IMR-90 (cell line): ENCODE measurements around the gene NEK4. TPM values are rescaled to one million over a fixed set of nuclear protein-coding genes. Genes with fewer than 3 reads are reported as not detected.
A peak's percentile ranks its signal among the peaks of the same experiment; 100 is the strongest.
"Not testable (repeated sequence)": the region's sequence is repeated elsewhere in the genome, so short reads cannot be mapped to it uniquely, and the experiment has no call there.

Experiments
- ATAC-seq: fragments of 200-7000 bp; cut with Tn5 transposase; 2 replicates; pipeline ENCODE4 v1.9.1; 2020; ENCODE audit warnings: low read depth, mild to moderate bottlenecking, moderate library complexity
- BruUV-seq: library from RNA; stranded (reverse); fragments of 400-500 nt; replicated peaks from 2 replicates; lab custom pipeline; 2021; lab: Mats Ljungman, UMichigan
- CTCF ChIA-PET: fragments of 300-600 bp; formaldehyde crosslinking; extraction: SDS; loops from one replicate; lab custom pipeline; 2021; ENCODE audit warnings: antibody characterized with exemption; lab: Yijun Ruan, JAX
- POLR2A ChIA-PET: fragments of 300-600 bp; sonication (Branson Sonifier 250); formaldehyde crosslinking; loops from one replicate; lab custom pipeline; 2022; ENCODE audit warnings: antibody characterized with exemption; ENCODE audit not compliant: unreplicated experiment; lab: Charles Lee
- DNase-seq: peaks from one replicate; pipeline ENCODE4 v3.0.0; 2013
- H2AFZ ChIP-seq: replicated peaks from 2 replicates; pipeline ENCODE3; 2013; ENCODE audit warnings: low read length, mild to moderate bottlenecking; ENCODE audit not compliant: poor library complexity
- H2AK5ac ChIP-seq: 2 replicates; pipeline ENCODE4 v1.6.1; 2013; ENCODE audit warnings: low read depth, low read length, inconsistent platforms
- H2AK9ac ChIP-seq: replicated peaks from 2 replicates; pipeline ENCODE3; 2013; ENCODE audit warnings: mild to moderate bottlenecking, low read depth, low read length, moderate library complexity; ENCODE audit not compliant: poor library complexity
- H2BK120ac ChIP-seq: 2 replicates; pipeline ENCODE4 v1.6.1; 2013; ENCODE audit warnings: low read depth, low read length, inconsistent platforms
- H2BK15ac ChIP-seq: 3 replicates; pipeline ENCODE4 v1.6.1; 2013; ENCODE audit warnings: low read depth, low read length, inconsistent platforms
- H2BK20ac ChIP-seq: 2 replicates; pipeline ENCODE4 v1.6.1; 2013; ENCODE audit warnings: low read depth, mild to moderate bottlenecking, inconsistent platforms, low read length, moderate library complexity
- H2BK5ac ChIP-seq: 2 replicates; pipeline ENCODE4 v1.6.1; 2013; ENCODE audit warnings: mild to moderate bottlenecking, low read depth, low read length, inconsistent platforms; ENCODE audit not compliant: poor library complexity, severe bottlenecking
- H3K14ac ChIP-seq: replicated peaks from 2 replicates; pipeline ENCODE4 v1.6.1; 2013; ENCODE audit warnings: low read depth, low read length, inconsistent platforms
- H3K18ac ChIP-seq: 2 replicates; pipeline ENCODE4 v1.6.1; 2013; ENCODE audit warnings: low read depth, low read length, control low read depth
- H3K23ac ChIP-seq: 2 replicates; pipeline ENCODE4 v1.6.1; 2013; ENCODE audit warnings: low read depth, low read length, inconsistent platforms
- H3K27ac ChIP-seq: 2 replicates; pipeline ENCODE4 v1.5.1; 2013; ENCODE audit warnings: mild to moderate bottlenecking, control low read depth, low read length; ENCODE audit not compliant: insufficient read depth
- H3K27me3 ChIP-seq: 2 replicates; pipeline ENCODE4 v1.6.1; 2013; ENCODE audit warnings: low read length; ENCODE audit not compliant: control insufficient read depth, insufficient read depth
- H3K36me3 ChIP-seq: 2 replicates; pipeline ENCODE4 v1.6.1; 2013; ENCODE audit warnings: low read length, mixed read lengths; ENCODE audit not compliant: control insufficient read depth, insufficient read depth
- H3K4ac ChIP-seq: 2 replicates; pipeline ENCODE4 v1.6.1; 2013; ENCODE audit warnings: low read depth, low read length, inconsistent platforms
- H3K4me1 ChIP-seq: 2 replicates; pipeline ENCODE4 v1.6.1; 2013; ENCODE audit warnings: low read length, mixed read lengths; ENCODE audit not compliant: control insufficient read depth, insufficient read depth
- H3K4me2 ChIP-seq: 2 replicates; pipeline ENCODE4 v1.6.1; 2013; ENCODE audit warnings: low read depth, mild to moderate bottlenecking, control low read depth, low read length, moderate library complexity
- H3K4me3 ChIP-seq: 2 replicates; pipeline ENCODE4 v1.5.1; 2013; ENCODE audit warnings: low read depth, mild to moderate bottlenecking, control low read depth, low read length, moderate library complexity; ENCODE audit not compliant: insufficient read depth
- H3K56ac ChIP-seq: 2 replicates; pipeline ENCODE4 v1.6.1; 2013; ENCODE audit warnings: low read length, inconsistent platforms; ENCODE audit not compliant: insufficient read depth; ENCODE audit errors: extremely low read depth
- H3K79me1 ChIP-seq, 2 experiments: 2 replicates each; pipeline ENCODE4 v1.6.1; 2013; ENCODE audit warnings: low read length in 2 of 2, inconsistent platforms in 1 of 2, low read depth in 1 of 2
- H3K9ac ChIP-seq: 2 replicates; pipeline ENCODE4 v1.6.1; 2013; ENCODE audit warnings: low read depth, low read length, control low read depth
- H3K9me1 ChIP-seq: 2 replicates; pipeline ENCODE4 v1.6.1; 2013; ENCODE audit warnings: low read length, inconsistent platforms; ENCODE audit not compliant: insufficient read depth
- H3K9me3 ChIP-seq: 2 replicates; pipeline ENCODE4 v1.6.1; 2013; ENCODE audit warnings: low read length; ENCODE audit not compliant: control insufficient read depth, insufficient read depth
- H4K20me1 ChIP-seq: 2 replicates; pipeline ENCODE4 v1.6.1; 2013; ENCODE audit warnings: low read length, inconsistent platforms; ENCODE audit not compliant: insufficient read depth
- H4K5ac ChIP-seq: 2 replicates; pipeline ENCODE4 v1.6.1; 2013; ENCODE audit warnings: mild to moderate bottlenecking, low read depth, low read length, control low read depth
- H4K8ac ChIP-seq, 2 experiments: 2 replicates each; pipeline ENCODE4 v1.6.1; 2013; ENCODE audit warnings: low read depth in 2 of 2, low read length in 2 of 2, control low read depth in 1 of 2, inconsistent platforms in 1 of 2
- H4K91ac ChIP-seq: 2 replicates; pipeline ENCODE4 v1.6.1; 2013; ENCODE audit warnings: low read depth, low read length, inconsistent platforms; ENCODE audit not compliant: insufficient read depth
- MAFK ChIP-seq: IDR thresholded peaks from 2 replicates; pipeline ENCODE4 v1.6.1; 2012; ENCODE audit warnings: low read depth, low read length, improper control_type of control experiment
- WGBS, 2 experiments: methylation state at CpG; one replicate each; pipeline versions ENCODE4 v1.1.5 to v1.1.7; 2013; ENCODE audit warnings: missing lambda C conversion rate in 2 of 2; ENCODE audit not compliant: insufficient read length in 1 of 2; ENCODE audit errors: extremely low coverage in 2 of 2; 5-methylcytosine and 5-hydroxymethylcytosine counted together
- dilution Hi-C: fragments of 300-500 bp; cut with HindIII; formaldehyde crosslinking; loops from one replicate; pipeline ENCODE4 v1.14.3; 2018; ENCODE audit warnings: low sequenced_read_pairs; ENCODE audit not compliant: unreplicated experiment
- in situ Hi-C: fragments of 300-500 bp; cut with MboI; formaldehyde crosslinking; loops from 3 replicates; pipeline ENCODE4 v1.14.3; 2019; ENCODE audit warnings: low sequenced_read_pairs, inconsistent platforms, mixed read lengths
- intact Hi-C: fragments of 100-400 bp; cut with micrococcal nuclease; formaldehyde crosslinking; loops from 2 replicates; pipeline ENCODE4 v1.10.0; 2022
- polyA plus RNA-seq, 3 experiments: library from polyadenylated mRNA; depleted of rRNA; stranded (reverse); fragments of >200 nt; gene quantifications; 2 replicates each; pipeline ENCODE4 v1.2.3, GENCODE V29; 2012; ENCODE audit warnings: low replicate concordance in 1 of 3
- total RNA-seq: library from RNA; depleted of rRNA; stranded (reverse); fragments of >200 nt; gene quantifications from 2 replicates; pipeline ENCODE4 v1.2.3, GENCODE V29; 2012
- TF ChIP-seq, protein P1 (sequence below): conservative IDR thresholded peaks from 2 replicates; pipeline ENCODE4 v1.5.1; 2012; ENCODE audit warnings: mild to moderate bottlenecking, low read depth, low read length, improper control_type of control experiment

The NEK4 gene
- total and polyA plus RNA-seq, 2 of the 4 experiments (the other 2 are of a cell fraction): 10.3 to 24.7 TPM

DNA sequence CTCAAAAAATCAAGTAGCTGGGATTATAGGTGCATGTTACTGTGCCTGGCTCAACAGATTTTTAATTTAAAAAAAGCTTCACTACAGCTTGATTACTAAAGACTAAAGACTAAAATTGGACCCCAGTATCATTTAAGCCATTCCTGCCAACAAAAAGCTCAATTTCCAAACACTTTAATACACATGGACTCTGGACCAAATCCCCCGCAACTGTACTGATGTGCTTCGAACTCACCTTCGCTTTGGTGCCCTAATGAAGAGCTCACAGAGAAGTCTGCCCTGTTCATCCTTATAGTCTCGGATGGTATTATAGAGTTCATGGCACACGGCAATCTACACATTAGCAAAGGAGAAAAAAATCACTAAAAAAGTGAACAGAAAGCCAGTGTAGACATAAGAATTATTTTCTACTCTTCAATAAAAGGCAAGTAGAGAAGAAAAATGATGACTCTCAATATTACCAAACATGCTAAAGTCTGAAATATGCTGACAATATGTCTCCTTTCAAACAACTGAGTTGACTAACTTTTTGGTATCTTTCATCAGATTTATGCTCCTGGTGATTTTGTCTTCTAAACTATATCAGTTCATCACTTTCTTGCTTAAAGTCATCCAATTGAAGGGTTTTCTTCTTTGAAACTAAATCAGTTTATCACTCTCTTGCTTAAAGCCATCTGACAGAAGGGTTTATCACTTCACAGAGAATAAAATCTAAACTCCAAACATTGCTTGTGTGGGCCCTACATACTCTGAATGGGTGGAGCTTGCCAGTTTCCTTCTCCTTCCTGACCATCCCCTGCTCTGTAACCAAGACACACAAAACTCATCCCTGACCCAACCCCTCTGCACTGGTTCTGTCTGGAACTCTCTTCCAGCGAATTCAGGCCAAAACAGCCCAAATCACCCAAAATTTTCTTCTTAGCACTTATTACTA lies 92.2 kb downstream of the NEK4 start:
- POLR2A ChIA-PET: no interaction called here
- Histone ChIP-seq H3K27ac (peak overlapping the region; percentile 25; the same call in 1 of the 2 replicates), H3K4ac (no peak overlapping the region), H3K27me3 (no peaks in the 10 kb centered on the region), H3K9me3 (no peaks in the 10 kb centered on the region), H2BK15ac (no peak overlapping the region), H4K20me1 (peaks cover 9% of the 10 kb centered on the region; the same call in 1 of the 2 replicates), H3K56ac (no peak overlapping the region), H4K8ac (no peak overlapping the region), H2AFZ (no peak overlapping the region), H3K4me1 (peaks cover 6% of the 10 kb centered on the region), H3K9me1 (peaks cover 6% of the 10 kb centered on the region; the same call in 1 of the 2 replicates), H2AK9ac (no peak overlapping the region), H3K23ac (no peak overlapping the region), H2BK5ac (no peak overlapping the region), H3K4me3 (no peak overlapping the region), H2AK5ac (no peak overlapping the region), H3K79me1 (peaks cover 23 to 55% of the 10 kb centered on the region in 2 experiments), H3K4me2 (no peak overlapping the region), H4K5ac (no peak overlapping the region), H3K14ac (no peak overlapping the region), H3K18ac (no peak overlapping the region; the same call in 1 of the 2 replicates), H4K91ac (no peak overlapping the region), H3K9ac (no peak overlapping the region), H2BK20ac (no peak overlapping the region), H2BK120ac (no peak overlapping the region), H3K36me3 (peaks cover 25% of the 10 kb centered on the region)
- WGBS, 2 experiments: 100% methylated on average over 1 of the region's 6 CpGs; no CpG with 5 or more reads in 1 of the 2 experiments
- intact Hi-C loops (no loop called here), dilution Hi-C loops (no loop called here), in situ Hi-C loops (no loop called here)
- TF ChIP-seq MAFK: peak; percentile 48
- TF ChIP-seq, protein P1, sequence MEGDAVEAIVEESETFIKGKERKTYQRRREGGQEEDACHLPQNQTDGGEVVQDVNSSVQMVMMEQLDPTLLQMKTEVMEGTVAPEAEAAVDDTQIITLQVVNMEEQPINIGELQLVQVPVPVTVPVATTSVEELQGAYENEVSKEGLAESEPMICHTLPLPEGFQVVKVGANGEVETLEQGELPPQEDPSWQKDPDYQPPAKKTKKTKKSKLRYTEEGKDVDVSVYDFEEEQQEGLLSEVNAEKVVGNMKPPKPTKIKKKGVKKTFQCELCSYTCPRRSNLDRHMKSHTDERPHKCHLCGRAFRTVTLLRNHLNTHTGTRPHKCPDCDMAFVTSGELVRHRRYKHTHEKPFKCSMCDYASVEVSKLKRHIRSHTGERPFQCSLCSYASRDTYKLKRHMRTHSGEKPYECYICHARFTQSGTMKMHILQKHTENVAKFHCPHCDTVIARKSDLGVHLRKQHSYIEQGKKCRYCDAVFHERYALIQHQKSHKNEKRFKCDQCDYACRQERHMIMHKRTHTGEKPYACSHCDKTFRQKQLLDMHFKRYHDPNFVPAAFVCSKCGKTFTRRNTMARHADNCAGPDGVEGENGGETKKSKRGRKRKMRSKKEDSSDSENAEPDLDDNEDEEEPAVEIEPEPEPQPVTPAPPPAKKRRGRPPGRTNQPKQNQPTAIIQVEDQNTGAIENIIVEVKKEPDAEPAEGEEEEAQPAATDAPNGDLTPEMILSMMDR: no peak
- CTCF ChIA-PET: no interaction called here
- BruUV-seq: no TSS peak
- no peak for DNase-seq
- ATAC-seq: peak; percentile 41; the same call in 1 of the 2 replicates

GRCh38 chr3:52676201-52676600 lies 94.5 kb downstream of the NEK4 start:
- dilution Hi-C loops, H2AK9ac ChIP-seq, H3K4me1 ChIP-seq, BruUV-seq, H2AFZ ChIP-seq, H2AK5ac ChIP-seq, H3K4ac ChIP-seq, ATAC-seq, H3K9me3 ChIP-seq, H3K4me3 ChIP-seq, H4K8ac ChIP-seq, H3K27me3 ChIP-seq, H2BK5ac ChIP-seq, DNase-seq, intact Hi-C loops, H3K9ac ChIP-seq, CTCF ChIA-PET, H4K20me1 ChIP-seq, H2BK15ac ChIP-seq, H3K9me1 ChIP-seq, in situ Hi-C loops, H2BK120ac ChIP-seq, H4K5ac ChIP-seq, H3K14ac ChIP-seq, POLR2A ChIA-PET, H4K91ac ChIP-seq, H3K27ac ChIP-seq, H3K18ac ChIP-seq, H2BK20ac ChIP-seq, H3K23ac ChIP-seq, H3K4me2 ChIP-seq, H3K56ac ChIP-seq: not testable (repeated sequence)
- no CpG with 5 or more reads among the region's 3 CpGs for WGBS, 2 experiments
- H3K79me1 ChIP-seq: peaks cover 26 to 51% of the 10 kb centered on the region in 2 experiments
- H3K36me3 ChIP-seq: peaks cover 30% of the 10 kb centered on the region
